GM12892 (cell line): ENCODE measurements around the gene C2CD3.

ENCODE experiments used
- POLR2A ChIP-seq: IDR thresholded peaks from 2 replicates; pipeline ENCODE4 v1.6.1; 2011; ENCODE audit warnings: low read depth, low read length, control low read depth
- POLR2AphosphoS5 ChIP-seq: IDR thresholded peaks from 2 replicates; pipeline ENCODE4 v1.6.1; 2011; ENCODE audit warnings: low read depth, low read length, control low read depth

GRCh38 chr11:74121804-74122203 lies 49.0 kb downstream of the C2CD3 start:
- no peak for TF ChIP-seq POLR2A
- TF ChIP-seq POLR2AphosphoS5, result no peak
